Activated effector memory CD4-positive, alpha-beta T cell treated with Interleukin-2 at 50 U/mL for 16 hours (primary cell): ENCODE measurements around the gene SUV39H2.
"Not testable (repeated sequence)": the region's sequence is repeated elsewhere in the genome, so short reads cannot be mapped to it uniquely, and the experiment has no call there.

Source experiments
- DNase-seq: peaks from one replicate; pipeline ENCODE4 v3.0.0-alpha.2; 2020

Gene SUV39H2

GRCh38 chr10:14942147-14942949, 63.7 kb downstream of the SUV39H2 start:
- DNase-seq = not testable (repeated sequence)

DNA sequence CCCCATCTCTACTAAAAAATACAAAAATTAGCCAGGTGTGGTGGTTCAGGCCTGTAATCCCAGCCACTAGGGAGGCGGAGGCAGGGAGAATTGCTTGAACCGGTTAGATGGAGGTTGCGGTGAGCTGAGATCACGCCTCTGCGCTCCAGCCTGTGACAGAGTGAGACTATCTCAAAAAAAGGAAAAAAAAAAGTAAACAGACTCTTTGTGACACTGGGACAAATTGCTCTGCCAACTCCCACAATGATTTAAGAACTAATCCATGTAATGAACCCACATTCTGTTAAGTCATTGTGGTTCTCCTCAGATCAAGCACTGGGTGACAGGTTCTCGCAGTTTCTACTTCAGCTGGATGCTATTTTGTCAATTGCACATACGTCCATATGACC, 64.3 kb downstream of the SUV39H2 start:
- not testable (repeated sequence) for DNase-seq

DNA sequence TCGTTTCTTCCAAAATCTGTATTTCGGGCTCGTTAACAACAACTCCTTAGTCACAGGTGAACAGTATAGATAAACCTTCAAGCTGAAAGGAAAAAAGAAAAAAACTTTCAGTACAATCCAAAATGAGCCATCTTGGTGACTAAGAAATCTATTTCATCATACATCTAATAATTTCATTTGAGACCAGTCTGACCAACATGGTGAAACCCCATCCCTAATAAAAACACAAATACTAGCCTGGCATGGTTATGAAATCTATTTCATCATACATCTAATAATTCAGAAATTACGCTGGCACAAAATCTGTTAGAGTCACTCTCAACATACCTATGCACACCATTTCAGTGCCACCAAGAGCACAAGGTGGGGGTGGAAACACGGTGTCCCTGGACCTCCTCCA, 66.4 kb downstream of the SUV39H2 start:
- DNase-seq = no peak

GRCh38 chr10:14947268-14947667, 68.6 kb downstream of the SUV39H2 start:
- no peak for DNase-seq

GRCh38 chr10:14949291-14949690, 70.6 kb downstream of the SUV39H2 start:
- no peak for DNase-seq

GRCh38 chr10:14952851-14953423, 74.3 kb downstream of the SUV39H2 start:
- no peak for DNase-seq

DNA sequence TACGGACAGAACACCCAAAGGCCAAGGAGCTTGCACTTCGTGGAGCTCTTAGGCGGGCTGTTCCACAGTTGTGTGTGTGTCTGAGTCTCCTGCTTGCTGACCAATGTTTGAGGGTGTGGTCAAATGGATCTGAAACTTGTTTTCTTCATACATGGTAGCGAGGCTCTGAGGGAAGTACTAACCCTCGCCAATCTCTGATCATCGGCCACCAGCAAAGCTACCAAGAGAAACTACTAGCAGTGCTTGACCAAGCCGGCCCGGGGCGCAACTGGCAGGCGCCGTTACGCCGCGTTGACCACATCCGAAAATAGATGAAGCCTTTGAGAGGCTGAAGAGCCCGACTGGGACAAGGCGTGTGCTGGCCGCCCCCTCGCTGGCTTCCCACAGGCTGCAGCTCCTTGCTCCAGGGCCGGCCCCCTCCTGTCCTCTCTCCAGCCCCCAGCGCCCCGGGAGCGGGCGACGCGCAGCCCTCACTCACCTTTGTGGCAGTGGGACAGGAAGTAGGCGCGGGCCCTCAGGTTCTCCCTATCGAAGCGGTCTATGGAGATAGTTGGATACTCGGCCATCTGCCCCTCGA, 74.8 kb downstream of the SUV39H2 start:
- no peak for DNase-seq
